Right renal pelvis (tissue), 4 donors: ENCODE results near the gene KCNQ4. TPM values are rescaled to one million over a fixed set of nuclear protein-coding genes. Genes with fewer than 3 reads are reported as not detected.

Experiments
- DNase-seq, 4 donors: peaks; one replicate each; pipeline ENCODE4 v3.0.0-alpha.2; 2013; ENCODE audit warnings: low read depth in 4 of 4, low spot score in 3 of 4, missing footprints in 1 of 4
- polyA plus RNA-seq, 4 donors: library from polyadenylated mRNA; unstranded; fragments of 120-200 nt; gene quantifications; one replicate each; pipeline ENCODE4 v1.2.1, GENCODE V29; 2013; ENCODE audit not compliant: insufficient read length in 4 of 4

Gene KCNQ4
- polyA plus RNA-seq, 4 donors, result 1.5 to 2.3 (median 1.9) TPM

DNA sequence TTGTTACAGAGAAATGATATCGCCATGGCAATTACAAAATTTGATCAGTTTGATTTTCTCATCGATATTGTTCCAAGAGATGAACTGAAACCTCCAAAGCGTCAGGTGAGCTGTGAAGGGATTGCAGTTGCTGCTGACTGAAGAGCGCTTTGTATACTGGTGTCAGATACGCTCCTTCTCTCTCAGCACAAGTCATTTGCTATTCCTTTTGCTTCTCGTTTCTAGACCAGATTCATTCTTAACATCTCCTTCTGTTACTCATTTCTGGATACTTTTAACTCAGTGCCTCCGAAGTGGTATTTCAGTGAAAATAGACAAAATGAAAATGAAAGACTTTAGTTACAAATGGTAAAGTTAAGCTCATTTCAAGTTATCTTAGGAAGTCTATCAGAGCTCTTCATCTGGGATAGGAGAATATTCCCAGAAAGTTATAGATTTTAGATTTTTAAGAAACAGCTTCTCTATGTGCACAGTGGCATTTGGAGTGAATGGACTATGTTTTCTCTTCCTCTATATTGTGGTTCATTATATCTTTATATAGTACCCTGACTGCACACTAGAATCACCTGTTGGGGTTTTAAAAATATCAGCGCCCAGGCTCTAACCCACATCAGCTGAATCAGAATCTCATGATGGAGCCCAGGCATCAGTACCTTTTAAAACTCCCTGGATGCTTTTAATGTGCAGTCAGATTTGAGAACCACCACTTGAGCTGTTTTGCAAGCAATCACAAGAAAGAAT lies 30.3 kb upstream of the KCNQ4 start:
- DNase-seq, result no peak

DNA sequence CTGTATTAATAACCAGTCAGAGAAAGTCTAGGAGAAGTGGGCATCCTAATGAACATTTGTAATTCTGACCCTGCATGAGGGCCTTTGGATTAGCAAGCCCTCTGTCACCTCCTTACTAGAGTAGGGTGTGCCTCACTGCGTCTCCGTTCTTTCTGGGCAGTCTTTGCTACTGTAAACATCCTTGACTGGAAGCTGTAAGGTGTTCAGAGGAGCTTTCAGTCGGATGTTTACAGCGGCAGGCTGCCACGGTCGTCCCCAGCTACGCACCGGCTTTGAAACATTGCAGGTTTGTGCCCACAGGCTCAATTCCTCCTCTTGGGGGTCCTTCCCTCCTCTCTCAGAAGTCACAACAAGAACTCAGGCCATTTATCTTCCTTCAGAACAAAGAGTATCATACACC lies 29.4 kb upstream of the KCNQ4 start:
- no peak for DNase-seq

DNA sequence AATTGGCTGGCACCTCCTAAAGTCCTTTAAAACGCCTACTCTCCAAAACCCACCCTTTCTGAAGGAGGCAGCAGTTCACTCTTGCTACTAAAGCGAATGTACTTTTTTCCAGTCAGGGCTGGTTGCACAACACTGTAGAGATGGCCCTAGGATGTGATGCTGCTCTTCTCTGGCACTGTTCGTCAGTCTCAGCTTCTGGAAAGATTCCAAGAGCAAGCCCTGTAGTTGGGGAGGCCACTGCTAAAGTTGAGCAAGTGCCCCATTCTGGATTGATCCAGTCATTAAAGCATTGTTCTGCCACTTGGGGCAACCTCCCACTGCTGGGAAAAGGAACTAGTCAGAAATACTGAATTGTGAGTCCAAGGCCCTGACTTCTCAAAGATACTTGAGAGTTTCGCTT lies 28.5 kb upstream of the KCNQ4 start:
- DNase-seq, result no peak

DNA sequence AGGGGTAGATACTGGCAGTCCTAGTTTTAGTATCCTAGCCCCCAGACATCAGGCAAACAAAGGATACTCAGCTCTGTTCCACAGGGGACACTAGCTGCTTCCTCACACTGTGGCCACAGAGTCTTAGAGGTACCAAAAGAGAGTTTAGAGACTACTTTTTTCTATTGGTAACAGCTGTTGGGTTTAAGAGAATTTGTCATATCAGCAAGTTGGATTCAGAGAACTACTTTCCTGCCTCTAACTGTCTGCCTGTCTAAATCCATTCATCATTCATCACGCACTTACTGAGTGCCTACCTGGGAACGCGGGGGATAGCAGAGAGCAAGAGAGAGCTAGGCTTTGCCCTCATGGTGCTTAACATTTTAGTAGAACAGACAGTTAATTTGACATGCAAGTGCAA lies 27.1 kb upstream of the KCNQ4 start:
- DNase-seq, result no peak

DNA sequence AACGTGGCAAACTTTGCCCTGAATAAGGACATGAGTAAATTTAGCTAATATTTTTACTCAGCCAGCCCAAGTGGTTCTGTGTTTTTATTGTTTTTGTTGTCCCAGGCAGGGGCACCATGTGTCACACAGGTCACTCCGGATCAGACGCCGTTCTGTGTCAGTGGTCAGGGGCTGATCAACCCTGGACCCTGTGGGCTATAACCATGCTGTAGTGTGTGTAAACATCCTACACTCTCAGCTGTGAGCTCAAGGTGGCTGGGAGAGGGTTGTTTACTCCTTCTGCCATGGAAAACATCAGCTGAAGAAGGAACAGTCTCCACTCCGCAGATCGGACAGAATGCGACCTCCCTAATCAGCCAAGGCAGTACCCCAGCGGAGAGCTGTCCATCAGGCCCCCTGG lies 26.5 kb upstream of the KCNQ4 start:
- DNase-seq, result no peak

DNA sequence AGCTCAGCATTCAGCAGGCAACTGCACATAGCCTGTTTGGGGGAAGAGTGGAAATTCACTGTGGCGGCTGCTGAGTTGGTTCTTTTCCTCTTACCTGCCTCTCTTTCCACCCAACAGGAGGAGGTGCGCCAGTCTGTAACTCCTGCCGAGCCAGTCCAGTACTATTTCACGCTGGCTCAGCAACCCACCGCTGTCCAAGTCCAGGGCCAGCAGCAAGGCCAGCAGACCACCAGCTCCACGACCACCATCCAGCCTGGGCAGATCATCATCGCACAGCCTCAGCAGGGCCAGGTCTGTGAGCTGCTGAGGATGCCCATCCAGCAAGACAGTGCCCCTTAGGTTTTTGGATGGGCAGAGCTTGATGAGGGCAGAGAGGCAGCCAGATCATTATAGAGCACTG lies 25.6 kb upstream of the KCNQ4 start:
- DNase-seq, result no peak

DNA sequence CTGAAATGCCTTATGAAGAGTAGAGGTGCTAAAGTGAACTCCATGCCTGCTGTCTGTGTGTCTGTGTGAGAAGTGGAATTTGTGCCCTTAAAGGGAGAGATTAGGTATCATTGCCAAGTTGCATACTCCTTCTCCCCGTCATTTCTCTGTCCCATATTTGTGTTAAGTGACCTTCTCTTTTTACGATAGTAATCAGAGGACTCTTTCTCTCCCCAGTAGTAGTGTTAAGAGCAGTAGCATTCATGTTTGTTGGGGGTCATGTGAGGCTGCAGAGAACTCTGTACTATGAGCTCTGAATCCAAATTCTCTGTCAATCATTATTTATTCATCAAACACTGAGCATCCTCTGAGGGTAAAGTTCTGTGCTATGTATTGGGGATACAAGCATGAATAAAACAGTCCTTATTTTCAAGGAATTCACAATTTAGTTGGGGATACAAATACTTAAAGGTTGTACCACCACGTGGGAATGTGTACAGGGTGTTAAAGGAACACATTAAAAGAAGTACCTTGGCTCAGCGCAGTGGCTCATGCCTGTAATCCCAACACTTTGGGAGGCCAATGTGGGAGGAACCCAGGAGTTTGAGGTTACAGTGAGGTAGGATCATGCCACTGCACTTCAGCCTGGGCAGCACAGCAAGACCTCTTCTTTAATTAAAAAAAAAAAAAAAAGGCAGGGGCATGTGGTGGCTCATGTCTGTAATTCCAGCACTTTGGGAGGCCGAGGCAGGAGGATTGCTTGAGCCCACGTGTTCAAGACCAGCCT lies 24.8 kb upstream of the KCNQ4 start:
- no peak for DNase-seq

DNA sequence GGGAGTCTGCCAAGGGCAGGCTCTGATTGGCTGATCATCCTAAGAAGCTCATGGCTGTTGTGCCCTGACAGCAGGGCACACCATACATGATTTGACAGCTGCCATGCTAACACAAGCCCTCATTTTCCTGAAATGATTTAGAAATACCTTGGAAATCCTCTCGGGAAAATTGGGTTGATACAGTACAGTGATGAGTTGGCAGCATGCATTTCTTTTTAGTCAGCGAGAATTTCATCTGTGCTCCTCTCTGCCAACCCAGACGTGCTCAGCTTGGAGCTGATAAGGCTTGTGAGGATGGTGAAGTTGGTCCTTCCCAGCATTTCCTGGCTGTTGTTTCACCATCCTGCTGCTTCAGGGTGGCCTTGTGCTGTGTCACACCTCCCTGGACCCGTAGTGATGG lies 22.6 kb upstream of the KCNQ4 start:
- DNase-seq, result no peak

DNA sequence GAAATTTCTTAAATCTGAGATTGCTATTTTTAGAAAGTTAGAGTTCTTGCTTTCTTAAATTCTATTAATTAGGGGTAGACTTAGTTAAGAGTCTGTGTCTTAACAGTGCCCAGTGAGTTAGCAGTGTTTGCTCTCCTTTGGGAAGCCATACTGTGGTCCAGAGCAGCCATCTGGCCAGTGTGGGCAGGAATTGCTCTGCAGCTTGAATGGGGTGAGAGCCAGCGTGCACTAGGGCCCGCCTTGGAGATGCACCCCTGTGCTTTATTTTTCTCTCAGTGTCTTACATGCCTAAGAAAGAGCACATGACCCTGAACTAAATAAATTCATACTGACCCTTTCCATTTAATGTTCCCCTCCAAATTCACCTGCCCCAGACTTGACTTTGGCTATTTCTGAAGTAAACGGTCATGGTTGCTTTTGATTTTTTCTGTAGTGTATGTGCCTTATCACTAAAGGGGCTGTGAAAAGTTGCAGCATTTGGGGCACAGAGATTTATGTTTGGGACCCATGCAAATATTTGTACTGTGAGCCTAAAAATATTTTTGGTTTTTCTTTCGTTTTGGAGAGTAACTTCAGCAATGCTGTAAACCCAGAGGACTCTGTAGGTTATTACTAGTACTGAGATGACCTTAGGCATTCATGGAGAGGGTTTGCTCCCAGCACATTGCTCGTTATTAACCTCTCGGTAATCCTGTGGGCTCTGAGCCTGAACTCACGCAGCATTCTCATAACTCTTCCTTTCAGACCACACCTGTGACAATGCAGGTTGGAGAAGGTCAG lies 21.3 kb upstream of the KCNQ4 start:
- DNase-seq, result no peak

DNA sequence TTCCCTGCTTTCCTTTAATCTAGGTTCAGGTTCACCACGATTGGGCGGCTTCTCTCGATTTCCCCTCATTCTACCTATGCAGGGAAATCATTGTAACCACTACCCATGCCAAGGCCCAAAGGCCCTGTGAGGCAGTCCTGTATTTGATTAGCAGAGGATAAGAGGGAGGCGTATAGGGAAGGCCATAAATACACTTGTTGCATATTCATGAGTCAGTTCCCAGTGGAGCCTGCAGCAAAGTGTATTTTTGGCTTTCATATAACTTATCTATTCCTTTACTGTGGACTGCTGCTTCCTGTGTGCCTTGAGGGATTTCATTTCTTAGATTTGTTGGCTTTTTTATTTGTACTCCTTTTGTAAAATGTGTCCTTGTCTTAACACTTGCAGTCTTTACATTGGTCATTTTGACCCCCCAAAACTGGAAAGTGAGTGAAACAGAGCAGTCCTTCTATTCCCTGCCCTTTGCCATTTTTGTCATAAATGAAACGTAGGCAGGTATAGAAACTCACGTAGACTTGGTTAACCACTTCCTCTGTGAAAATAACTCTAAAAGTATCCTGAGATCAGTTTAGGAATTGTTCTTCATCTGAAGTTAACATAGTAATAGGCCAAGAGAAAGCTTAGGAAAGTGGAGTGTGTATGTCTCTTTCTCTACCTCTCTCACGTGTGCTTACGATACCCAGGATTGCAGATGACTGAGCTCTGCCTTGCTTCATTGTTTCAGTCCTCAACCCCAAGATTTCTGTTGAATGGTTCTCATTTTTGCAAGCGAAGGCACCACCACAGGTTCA lies 19.6 kb upstream of the KCNQ4 start:
- DNase-seq, result no peak

DNA sequence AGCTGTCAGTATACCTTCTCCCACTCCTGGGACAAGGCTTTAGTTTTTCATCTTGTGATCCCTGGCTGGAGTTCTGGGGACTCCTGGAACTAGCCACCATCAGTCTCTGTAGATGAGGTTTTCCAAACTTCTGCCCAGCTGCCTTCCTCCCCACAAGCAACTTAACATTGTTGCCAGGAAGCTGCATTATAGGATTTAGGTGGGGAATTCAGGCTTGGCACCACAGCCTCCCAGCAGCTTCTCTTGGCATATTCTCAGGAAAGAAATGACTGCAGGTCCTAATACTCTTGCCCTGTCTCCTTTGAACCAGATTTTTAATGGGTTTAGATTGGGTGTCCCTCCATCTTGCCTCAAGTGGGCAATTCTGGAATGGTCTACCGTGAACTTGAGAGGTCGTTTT lies 18.6 kb upstream of the KCNQ4 start:
- no peak for DNase-seq

DNA sequence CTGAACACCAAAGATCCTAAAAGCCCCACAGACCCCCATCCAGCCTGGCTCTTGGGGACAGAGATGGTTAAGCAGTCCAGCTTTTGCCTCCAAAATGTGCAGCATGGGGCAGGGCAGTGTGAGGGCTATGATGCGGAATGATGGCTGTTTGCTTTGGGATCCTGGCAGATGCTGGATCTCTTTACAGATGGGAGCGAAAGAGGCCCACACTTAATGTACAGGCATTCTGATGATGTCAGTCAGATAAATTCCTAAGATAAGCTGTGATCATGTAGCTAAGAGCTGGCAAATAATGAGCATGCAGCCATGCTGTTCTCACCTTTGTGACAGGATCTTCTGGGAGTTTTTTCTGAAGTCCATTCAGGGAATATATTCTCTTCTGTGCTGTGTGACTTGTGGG lies 17.6 kb upstream of the KCNQ4 start:
- DNase-seq, result no peak

DNA sequence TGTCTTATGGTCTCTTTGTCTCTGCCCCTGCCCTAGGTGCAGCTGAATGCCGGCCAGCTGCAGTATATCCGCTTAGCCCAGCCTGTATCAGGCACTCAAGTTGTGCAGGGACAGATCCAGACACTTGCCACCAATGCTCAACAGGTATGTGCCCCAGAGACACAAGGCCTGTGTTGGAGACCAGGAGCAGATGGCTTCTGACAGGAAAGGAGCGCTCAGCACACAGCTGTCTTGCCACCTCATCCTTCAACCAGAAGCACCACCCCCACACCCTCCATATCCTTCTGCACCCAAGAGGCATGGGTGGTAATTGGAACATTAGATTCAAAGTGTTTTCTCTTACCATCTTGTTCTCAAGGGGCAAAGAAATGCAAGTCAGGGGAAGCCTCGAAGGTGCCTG lies 17.0 kb upstream of the KCNQ4 start:
- no peak for DNase-seq

DNA sequence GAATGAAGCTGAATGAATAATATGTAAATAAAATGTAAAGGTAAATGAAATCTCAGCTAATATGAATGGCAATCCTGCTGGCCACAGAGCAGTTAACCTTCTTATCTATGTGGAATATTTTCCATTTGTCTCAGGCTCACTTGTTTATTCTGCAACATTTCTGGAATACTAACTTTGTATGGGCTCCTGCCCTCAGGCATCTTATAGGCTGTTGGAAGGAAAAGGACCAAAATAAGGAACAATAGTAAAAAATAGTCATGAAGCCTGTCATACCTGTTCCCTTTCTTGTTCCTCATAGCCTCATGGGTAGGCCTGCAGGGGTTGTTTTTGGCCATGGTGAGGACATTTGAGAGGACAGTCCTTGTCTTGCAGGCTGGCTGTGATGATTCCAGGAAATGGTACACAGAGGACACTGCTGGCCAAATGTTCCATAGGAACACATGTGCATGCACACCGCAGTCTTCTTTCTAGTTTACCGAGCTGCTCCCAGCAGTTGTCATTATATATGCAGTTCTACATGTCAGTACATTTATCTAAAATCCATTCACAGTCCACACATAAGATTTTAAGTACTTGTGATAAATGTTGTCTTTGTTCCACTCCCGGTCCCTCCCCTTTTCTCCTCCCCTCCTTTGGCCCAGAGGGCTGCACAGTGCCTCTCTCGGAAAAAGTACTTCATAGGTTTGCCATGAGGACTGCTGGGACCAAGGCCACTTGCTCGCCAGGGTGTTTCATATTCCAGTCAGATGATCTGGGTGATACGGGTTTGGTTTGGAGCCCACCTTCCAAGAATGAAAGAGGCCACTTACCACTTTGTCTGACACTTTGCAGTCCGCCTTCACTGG lies 15.2 kb upstream of the KCNQ4 start:
- DNase-seq, result no peak

DNA sequence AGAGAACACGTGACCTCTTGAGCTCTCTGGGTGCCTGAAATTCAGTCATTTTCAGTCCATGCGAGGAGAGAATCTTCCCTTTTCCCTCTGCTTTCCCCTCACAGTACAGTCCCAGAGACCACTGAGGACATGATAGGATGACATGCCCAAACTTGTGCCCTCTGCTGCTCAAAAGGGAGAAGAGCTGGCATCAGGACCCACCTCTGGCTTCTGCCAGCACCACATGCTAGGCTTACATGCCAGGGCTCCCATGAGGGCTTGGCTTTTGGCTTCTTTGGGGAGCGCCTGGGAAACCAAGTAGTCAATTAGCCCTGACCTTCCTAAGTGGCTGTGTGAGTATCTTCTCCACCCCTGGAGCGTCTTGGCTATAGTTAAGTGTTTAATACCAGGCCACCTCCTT lies 13.8 kb upstream of the KCNQ4 start:
- DNase-seq, result no peak

DNA sequence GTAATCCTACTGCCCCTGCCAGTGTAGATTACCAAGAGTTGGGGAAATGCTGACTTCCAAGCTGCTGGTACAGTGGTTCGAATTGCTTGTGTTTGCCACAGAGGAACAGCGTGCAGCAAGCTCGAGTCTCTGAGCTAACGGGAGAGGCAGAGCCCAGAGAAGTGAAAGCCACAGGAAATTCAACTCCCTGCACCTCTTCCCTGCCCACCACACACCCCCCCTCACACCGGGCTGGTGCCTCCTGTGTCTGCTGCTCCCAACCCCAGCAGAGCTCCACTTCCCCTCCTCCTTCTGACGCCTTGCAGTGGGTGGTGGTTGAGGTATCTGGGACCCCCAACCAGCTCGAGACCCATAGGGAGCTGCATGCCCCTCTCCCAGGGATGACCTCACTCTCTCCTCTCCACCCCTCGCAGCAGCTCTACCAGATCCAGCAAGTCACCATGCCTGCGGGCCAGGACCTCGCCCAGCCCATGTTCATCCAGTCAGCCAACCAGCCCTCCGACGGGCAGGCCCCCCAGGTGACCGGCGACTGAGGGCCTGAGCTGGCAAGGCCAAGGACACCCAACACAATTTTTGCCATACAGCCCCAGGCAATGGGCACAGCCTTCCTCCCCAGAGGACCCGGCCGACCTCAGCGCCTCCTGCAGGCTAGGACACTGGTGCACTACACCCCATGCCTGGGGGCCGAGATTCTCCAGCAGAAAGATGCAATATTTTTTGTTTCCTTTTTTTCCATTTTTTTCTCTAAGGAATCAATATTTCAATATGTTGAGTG lies 13.1 kb upstream of the KCNQ4 start:
- DNase-seq, result no peak

DNA sequence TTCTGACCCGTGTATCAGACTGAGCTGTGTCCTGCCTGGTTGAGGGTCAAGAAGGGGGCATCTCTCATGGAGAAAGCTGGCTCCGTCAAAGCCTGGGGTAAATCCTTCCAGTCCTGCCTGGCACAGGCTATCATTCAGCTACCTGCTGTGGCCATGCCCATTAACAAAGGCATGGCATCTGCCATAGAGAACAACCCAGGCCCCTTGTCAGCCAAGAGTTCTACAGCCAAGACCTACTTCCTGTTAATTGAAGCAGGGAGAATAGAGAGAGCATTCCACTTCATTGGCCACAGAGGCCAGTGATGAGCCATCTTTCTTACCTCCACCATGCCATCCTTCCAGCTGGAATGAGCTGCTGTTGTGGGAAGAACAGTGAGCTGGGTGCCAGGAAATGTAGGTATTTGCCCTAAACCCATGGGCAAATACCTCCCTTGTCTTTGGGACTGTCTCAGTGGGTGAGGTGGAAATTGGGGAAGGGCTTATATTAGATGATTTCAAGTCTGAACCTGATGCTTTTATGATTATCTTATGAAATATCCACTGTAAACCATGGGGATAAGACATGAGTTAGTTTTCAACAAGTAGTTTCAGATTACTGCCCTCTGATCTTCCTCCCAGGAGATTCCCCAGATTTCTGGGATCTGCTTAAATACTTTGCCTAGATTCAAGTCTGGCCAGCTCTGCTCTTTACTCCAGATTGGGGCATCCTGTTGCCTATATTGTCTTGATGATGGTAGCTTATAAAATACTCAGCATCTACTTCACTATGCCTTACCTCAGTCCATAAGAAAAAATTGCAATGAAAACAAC lies 11.2 kb upstream of the KCNQ4 start:
- DNase-seq, result no peak

DNA sequence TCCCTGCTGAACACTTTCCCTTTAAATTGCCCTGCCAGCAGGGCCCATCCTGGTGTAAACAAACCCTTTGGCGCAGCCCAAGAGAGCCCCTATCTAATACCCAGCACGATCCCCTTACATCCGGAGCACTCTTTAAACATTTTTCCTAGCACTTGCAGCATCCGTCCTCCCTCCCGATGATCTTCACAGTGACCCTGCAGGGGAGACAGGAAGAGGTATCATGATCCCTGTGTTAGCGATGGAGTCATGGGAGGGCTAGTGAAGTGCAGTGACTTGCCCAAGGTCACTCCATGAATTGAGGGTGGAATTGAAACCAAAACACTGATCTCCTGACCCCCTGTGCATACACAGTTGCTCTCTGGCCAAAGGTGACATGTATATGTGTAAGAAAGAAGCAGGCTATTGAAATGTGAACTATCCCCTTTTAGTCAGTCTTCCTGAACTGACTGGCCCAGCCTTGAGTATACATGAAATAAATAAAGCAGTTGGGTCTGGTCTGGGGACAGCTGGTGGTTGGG lies 9.8 kb upstream of the KCNQ4 start:
- no peak for DNase-seq
